ENCODE measurements around the gene E4F1.

Gene E4F1

DNA sequence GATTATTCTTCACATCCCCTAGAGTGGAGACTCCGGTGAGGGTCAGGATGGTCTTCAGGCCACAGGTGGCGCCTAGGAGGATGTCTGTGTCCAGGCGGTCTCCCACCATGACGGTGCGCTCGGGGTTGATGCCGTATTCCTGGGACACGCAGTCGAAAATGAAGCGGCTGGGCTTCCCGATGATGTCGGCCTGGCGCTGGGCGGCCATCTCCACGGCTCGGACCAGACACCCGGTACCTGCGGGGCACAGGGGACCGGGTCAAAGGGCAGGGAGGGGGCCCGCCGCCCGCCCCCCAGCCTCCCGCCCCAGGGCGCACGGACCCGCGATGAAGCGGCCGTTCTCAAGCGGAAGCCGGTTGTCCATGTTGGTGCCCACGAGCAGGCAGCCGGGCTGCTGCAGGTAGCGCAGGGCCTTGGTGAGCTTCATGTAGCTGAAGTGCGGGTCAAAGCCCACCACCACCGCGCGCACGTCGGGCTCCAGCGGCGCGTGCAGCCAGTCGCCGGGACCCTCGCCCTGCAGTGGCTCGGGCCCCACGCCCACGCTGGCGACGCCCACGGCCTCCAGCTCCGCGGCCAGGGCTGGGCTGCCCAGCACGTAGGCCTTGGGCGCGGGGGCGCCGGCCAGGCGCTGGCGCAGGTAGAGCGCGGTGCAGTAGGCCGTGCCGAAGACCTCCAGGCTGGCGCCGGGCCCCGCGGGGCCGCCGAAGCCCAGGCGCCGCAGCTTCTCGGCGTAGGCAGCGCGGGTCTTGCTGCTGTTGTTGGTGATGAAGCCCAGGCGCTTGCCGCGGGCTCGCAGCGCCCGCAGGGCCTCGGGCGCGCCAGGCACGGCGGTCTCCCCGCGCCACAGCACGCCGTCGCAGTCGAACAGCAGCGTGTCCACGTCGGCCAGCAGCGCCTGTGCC lies 9.3 kb upstream of the E4F1 start:
- Histone ChIP-seq H3K27me3 (ENCODE audit: control insufficient read depth in 1 of 2, insufficient read depth in 2 of 2, low read length in 2 of 2) (no peaks in the 10 kb centered on the region), H3K27ac (ENCODE audit: low read length) (peak overlapping the region; percentile 24), H3K9ac (ENCODE audit: low read length in 2 of 2) (peak overlapping the region; percentile 68 to 70), H3K4me3 (ENCODE audit: low read length in 2 of 2) (peak overlapping the region; percentile 69 to 80), H3K36me3 (ENCODE audit: control insufficient read depth in 2 of 2, insufficient read depth in 2 of 2, low read length in 2 of 2) (peaks cover 0 to 4% of the 10 kb centered on the region in 2 donors), H3K4me1 (ENCODE audit: control insufficient read depth, insufficient read depth, low read length) (peaks cover 29% of the 10 kb centered on the region), H3K9me3 (ENCODE audit: control insufficient read depth in 2 of 2, low read length in 2 of 2) (no peaks in the 10 kb centered on the region)

- Histone ChIP-seq H3K9me3 (ENCODE audit: control insufficient read depth in 2 of 2, low read length in 2 of 2) (no peaks in the 10 kb centered on the region), H3K9ac (ENCODE audit: low read length in 2 of 2) (peak within 1 kb of the TSS; percentile 74 to 80), H3K4me1 (ENCODE audit: control insufficient read depth, insufficient read depth, low read length) (peaks cover 29% of the 10 kb centered on the region)
Measured at GRCh38 chr16:2214719-2214968, 8.7 kb upstream of the E4F1 start, which contains the start of gene PGP. Gene PGP (minus strand): TSS chr16:2214840. CDS start chr16:2214777, 63 bp downstream.

DNA sequence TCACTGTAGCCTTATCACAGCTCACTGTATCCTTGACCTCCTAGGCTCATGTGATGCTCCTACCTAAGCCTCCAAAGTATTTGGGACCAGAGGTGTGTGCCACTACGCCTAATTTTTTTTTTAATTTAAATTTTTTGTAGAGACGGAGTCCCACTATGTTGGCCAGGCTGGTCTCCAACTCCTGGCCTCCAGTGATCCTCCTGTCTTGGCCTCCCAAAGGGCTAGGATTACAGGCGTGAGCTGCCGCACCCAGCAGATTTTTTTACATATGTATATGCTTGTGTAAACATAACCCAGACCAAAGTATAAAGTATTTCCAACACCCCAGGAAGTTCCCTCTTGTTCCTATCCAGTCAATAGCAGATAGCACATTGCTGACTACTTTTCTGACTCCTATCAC lies 7.1 kb upstream of the E4F1 start:
- H3K27ac ChIP-seq (ENCODE audit: low read length) = no peak overlapping the region
- no peak overlapping the region for H3K4me3 ChIP-seq (ENCODE audit: low read length in 2 of 2)
- no peaks in the 10 kb centered on the region for H3K27me3 ChIP-seq (ENCODE audit: control insufficient read depth in 1 of 2, insufficient read depth in 2 of 2, low read length in 2 of 2)
- H3K4me1 ChIP-seq (ENCODE audit: control insufficient read depth, insufficient read depth, low read length) = peaks cover 25% of the 10 kb centered on the region
- H3K36me3 ChIP-seq (ENCODE audit: control insufficient read depth in 2 of 2, insufficient read depth in 2 of 2, low read length in 2 of 2) = peaks cover 0 to 3% of the 10 kb centered on the region in 2 donors
- no peaks in the 10 kb centered on the region for H3K9me3 ChIP-seq (ENCODE audit: control insufficient read depth in 2 of 2, low read length in 2 of 2)
- no peak overlapping the region for H3K9ac ChIP-seq (ENCODE audit: low read length in 2 of 2)

More at GRCh38 chr16:2214719-2214968, 8.7 kb upstream of the E4F1 start, which contains the start of gene PGP:
- Histone ChIP-seq H3K27me3 (ENCODE audit: control insufficient read depth in 1 of 2, insufficient read depth in 2 of 2, low read length in 2 of 2) (no peaks in the 10 kb centered on the region), H3K27ac (ENCODE audit: low read length) (peak within 1 kb of the TSS; percentile 88), H3K36me3 (ENCODE audit: control insufficient read depth in 2 of 2, insufficient read depth in 2 of 2, low read length in 2 of 2) (peaks cover 0 to 3% of the 10 kb centered on the region in 2 donors), H3K4me3 (ENCODE audit: low read length in 2 of 2) (peak within 1 kb of the TSS; percentile 77 to 81)

DNA sequence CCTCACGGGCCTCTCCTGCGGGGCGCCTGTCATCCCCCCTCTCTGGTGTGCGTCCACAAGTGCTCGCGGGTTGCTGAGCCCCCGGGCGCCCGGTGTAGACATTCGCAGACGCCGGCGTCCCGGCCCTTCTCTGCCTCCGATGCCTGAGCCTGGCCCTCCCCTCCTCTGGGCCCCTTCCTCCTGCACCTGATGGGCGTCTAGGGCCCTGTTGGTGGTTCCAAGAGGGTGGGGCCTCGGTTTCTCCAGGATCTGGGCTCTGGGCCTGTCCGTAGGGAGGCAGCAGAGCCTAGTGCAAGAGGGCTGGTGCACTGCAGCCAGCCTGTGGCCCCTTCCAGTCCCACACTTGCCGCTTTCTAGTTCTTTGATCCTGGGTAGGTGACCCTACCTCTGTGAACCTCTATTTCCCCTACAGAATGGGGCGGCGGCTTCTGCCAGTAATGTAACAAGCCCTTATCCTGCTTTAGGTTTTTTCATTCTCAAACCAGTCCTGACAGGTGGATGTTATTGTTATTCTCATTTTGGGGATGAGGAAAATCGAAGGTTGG lies 623 bp downstream of the E4F1 start:
- no peaks in the 10 kb centered on the region for H3K27me3 ChIP-seq (ENCODE audit: control insufficient read depth in 1 of 2, insufficient read depth in 2 of 2, low read length in 2 of 2)
- peak overlapping the region; percentile 85 to 88 for H3K4me3 ChIP-seq (ENCODE audit: low read length in 2 of 2)
- H3K27ac ChIP-seq (ENCODE audit: low read length) = peak overlapping the region; percentile 55
- peak overlapping the region; percentile 83 to 87 for H3K9ac ChIP-seq (ENCODE audit: low read length in 2 of 2)
- no peaks in the 10 kb centered on the region for H3K9me3 ChIP-seq (ENCODE audit: control insufficient read depth in 2 of 2, low read length in 2 of 2)
- peaks cover 24% of the 10 kb centered on the region for H3K4me1 ChIP-seq (ENCODE audit: control insufficient read depth, insufficient read depth, low read length)
- H3K36me3 ChIP-seq (ENCODE audit: control insufficient read depth in 2 of 2, insufficient read depth in 2 of 2, low read length in 2 of 2) = peaks cover 9 to 10% of the 10 kb centered on the region in 2 donors

DNA sequence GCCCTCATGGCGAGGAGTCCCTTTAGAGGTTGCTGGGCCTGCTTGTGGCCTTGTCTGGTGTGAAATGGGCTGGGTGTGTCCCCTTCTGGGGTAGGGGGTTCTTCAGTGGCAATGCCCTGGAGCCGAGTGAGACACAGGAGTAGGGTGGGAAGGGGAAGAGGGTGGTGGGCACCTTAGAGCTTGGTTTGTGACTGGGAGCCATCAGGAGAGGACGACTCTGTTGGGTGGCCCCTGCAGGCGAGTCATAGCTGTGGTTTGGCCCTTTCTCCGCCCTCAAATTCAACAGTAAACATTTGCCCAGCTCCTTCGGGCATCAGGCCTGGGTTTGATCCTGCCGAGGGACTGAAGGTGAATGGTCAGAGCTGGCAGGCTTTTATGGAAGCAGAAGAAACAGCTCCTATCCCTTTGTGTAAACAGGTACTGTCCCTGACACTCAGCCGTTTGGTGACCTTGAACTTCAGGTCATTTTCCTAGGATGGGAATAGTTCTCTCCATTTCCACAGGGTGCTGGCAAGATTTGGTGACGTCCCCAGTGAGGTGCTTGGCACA lies 2.9 kb downstream of the E4F1 start:
- Histone ChIP-seq H3K27me3 (ENCODE audit: control insufficient read depth in 1 of 2, insufficient read depth in 2 of 2, low read length in 2 of 2) (no peaks in the 10 kb centered on the region), H3K9me3 (ENCODE audit: control insufficient read depth in 2 of 2, low read length in 2 of 2) (no peaks in the 10 kb centered on the region), H3K4me3 (ENCODE audit: low read length in 2 of 2) (no peak overlapping the region), H3K27ac (ENCODE audit: low read length) (no peak overlapping the region), H3K36me3 (ENCODE audit: control insufficient read depth in 2 of 2, insufficient read depth in 2 of 2, low read length in 2 of 2) (peaks cover 21 to 23% of the 10 kb centered on the region in 2 donors), H3K4me1 (ENCODE audit: control insufficient read depth, insufficient read depth, low read length) (peaks cover 25% of the 10 kb centered on the region), H3K9ac (ENCODE audit: low read length in 2 of 2) (no peak overlapping the region)

DNA sequence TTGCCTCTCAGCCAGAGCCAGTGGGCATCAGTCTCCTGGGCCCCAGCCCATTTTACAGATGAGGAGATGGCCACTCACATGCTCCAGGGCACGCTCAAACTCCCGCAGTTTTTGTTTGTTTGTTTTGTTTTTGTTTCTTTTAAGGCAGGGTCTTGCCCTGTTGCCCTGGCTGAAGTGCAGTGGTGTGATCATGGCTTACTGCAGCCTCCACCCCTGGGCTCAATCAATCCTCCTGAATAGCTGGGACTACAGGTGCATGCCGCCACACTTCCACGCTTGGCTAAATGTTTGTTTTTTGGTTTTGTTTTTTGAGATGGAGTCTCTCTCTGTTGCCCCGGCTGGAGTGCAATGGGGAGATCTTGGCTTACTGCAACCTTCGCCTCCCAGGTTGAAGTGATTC lies 3.5 kb downstream of the E4F1 start:
- H3K27me3 ChIP-seq (ENCODE audit: control insufficient read depth in 1 of 2, insufficient read depth in 2 of 2, low read length in 2 of 2) = peaks cover 0 to 2% of the 10 kb centered on the region in 2 donors
- no peak overlapping the region for H3K9ac ChIP-seq (ENCODE audit: low read length in 2 of 2)
- H3K27ac ChIP-seq (ENCODE audit: low read length) = no peak overlapping the region
- H3K9me3 ChIP-seq (ENCODE audit: control insufficient read depth in 2 of 2, low read length in 2 of 2) = no peaks in the 10 kb centered on the region
- H3K36me3 ChIP-seq (ENCODE audit: control insufficient read depth in 2 of 2, insufficient read depth in 2 of 2, low read length in 2 of 2) = peaks cover 27 to 29% of the 10 kb centered on the region in 2 donors
- peaks cover 25% of the 10 kb centered on the region for H3K4me1 ChIP-seq (ENCODE audit: control insufficient read depth, insufficient read depth, low read length)
- H3K4me3 ChIP-seq (ENCODE audit: low read length in 2 of 2) = no peak overlapping the region

GRCh38 chr16:2228161-2228824 lies 4.9 kb downstream of the E4F1 start:
- Histone ChIP-seq H3K27ac (ENCODE audit: low read length) (no peak overlapping the region), H3K9me3 (ENCODE audit: control insufficient read depth in 2 of 2, low read length in 2 of 2) (no peaks in the 10 kb centered on the region), H3K36me3 (ENCODE audit: control insufficient read depth in 2 of 2, insufficient read depth in 2 of 2, low read length in 2 of 2) (peaks cover 38 to 39% of the 10 kb centered on the region in 2 donors), H3K4me1 (ENCODE audit: control insufficient read depth, insufficient read depth, low read length) (peaks cover 23% of the 10 kb centered on the region), H3K4me3 (ENCODE audit: low read length in 2 of 2) (no peak overlapping the region), H3K27me3 (ENCODE audit: control insufficient read depth in 1 of 2, insufficient read depth in 2 of 2, low read length in 2 of 2) (peaks cover 0 to 6% of the 10 kb centered on the region in 2 donors), H3K9ac (ENCODE audit: low read length in 2 of 2) (no peak overlapping the region)

- no peak overlapping the region for H3K9ac ChIP-seq (ENCODE audit: low read length in 2 of 2)
- peaks cover 20% of the 10 kb centered on the region for H3K4me1 ChIP-seq (ENCODE audit: control insufficient read depth, insufficient read depth, low read length)
Measured at GRCh38 chr16:2229091-2229490, 5.7 kb downstream of the E4F1 start.

GRCh38 chr16:2229632-2230250 lies 6.3 kb downstream of the E4F1 start:
- Histone ChIP-seq H3K4me3 (ENCODE audit: low read length in 2 of 2) (no peak overlapping the region), H3K9ac (ENCODE audit: low read length in 2 of 2) (no peak overlapping the region), H3K27ac (ENCODE audit: low read length) (no peak overlapping the region), H3K27me3 (ENCODE audit: control insufficient read depth in 1 of 2, insufficient read depth in 2 of 2, low read length in 2 of 2) (peaks cover 0 to 8% of the 10 kb centered on the region in 2 donors), H3K36me3 (ENCODE audit: control insufficient read depth in 2 of 2, insufficient read depth in 2 of 2, low read length in 2 of 2) (peaks cover 48 to 49% of the 10 kb centered on the region in 2 donors), H3K4me1 (ENCODE audit: control insufficient read depth, insufficient read depth, low read length) (peaks cover 14% of the 10 kb centered on the region), H3K9me3 (ENCODE audit: control insufficient read depth in 2 of 2, low read length in 2 of 2) (no peaks in the 10 kb centered on the region)

More at GRCh38 chr16:2229091-2229490, 5.7 kb downstream of the E4F1 start:
- Histone ChIP-seq H3K9me3 (ENCODE audit: control insufficient read depth in 2 of 2, low read length in 2 of 2) (no peaks in the 10 kb centered on the region), H3K4me3 (ENCODE audit: low read length in 2 of 2) (no peak overlapping the region), H3K27me3 (ENCODE audit: control insufficient read depth in 1 of 2, insufficient read depth in 2 of 2, low read length in 2 of 2) (peaks cover 0 to 8% of the 10 kb centered on the region in 2 donors), H3K27ac (ENCODE audit: low read length) (no peak overlapping the region), H3K36me3 (ENCODE audit: control insufficient read depth in 2 of 2, insufficient read depth in 2 of 2, low read length in 2 of 2) (peaks cover 43 to 45% of the 10 kb centered on the region in 2 donors)

GRCh38 chr16:2230376-2230775 lies 7.0 kb downstream of the E4F1 start:
- peaks cover 6 to 10% of the 10 kb centered on the region in 2 donors for H3K27me3 ChIP-seq (ENCODE audit: control insufficient read depth in 1 of 2, insufficient read depth in 2 of 2, low read length in 2 of 2)
- no peak overlapping the region for H3K9ac ChIP-seq (ENCODE audit: low read length in 2 of 2)
- H3K36me3 ChIP-seq (ENCODE audit: control insufficient read depth in 2 of 2, insufficient read depth in 2 of 2, low read length in 2 of 2) = peaks cover 54 to 55% of the 10 kb centered on the region in 2 donors
- H3K4me3 ChIP-seq (ENCODE audit: low read length in 2 of 2) = no peak overlapping the region
- H3K9me3 ChIP-seq (ENCODE audit: control insufficient read depth in 2 of 2, low read length in 2 of 2) = no peaks in the 10 kb centered on the region
- no peak overlapping the region for H3K27ac ChIP-seq (ENCODE audit: low read length)
- peaks cover 7% of the 10 kb centered on the region for H3K4me1 ChIP-seq (ENCODE audit: control insufficient read depth, insufficient read depth, low read length)

Data from stomach smooth muscle (tissue), 2 donors.